Measurements from ENCODE around the gene CAPNS1.

Gene CAPNS1

GRCh38 chr19:36139473-36140303, at the start of gene CAPNS1:
Gene CAPNS1, plus strand, starts transcription at chr19:36140066. Its CDS starts 946 bp downstream, at chr19:36141012.
- peak; percentile 94 to 96 for DNase-seq

GRCh38 chr19:36090910-36091695, 48.8 kb upstream of the CAPNS1 start:
- no peak for DNase-seq

- no peak for DNase-seq
These were observed 47.3 kb upstream of the CAPNS1 start for GRCh38 chr19:36092566-36092965.

- no peak for DNase-seq
These were observed 46.7 kb upstream of the CAPNS1 start for GRCh38 chr19:36093146-36093662.

- no peak for DNase-seq
These were observed 46.2 kb upstream of the CAPNS1 start for GRCh38 chr19:36093687-36094086.

- DNase-seq, result no peak
These were observed 42.8 kb upstream of the CAPNS1 start for GRCh38 chr19:36097036-36097435.

GRCh38 chr19:36099166-36099785, 40.6 kb upstream of the CAPNS1 start:
- no peak for DNase-seq

- peak in 1 of 2 donors; percentile 16 for DNase-seq
These were observed 39.4 kb upstream of the CAPNS1 start for GRCh38 chr19:36100476-36100875.

GRCh38 chr19:36101550-36102327, 38.1 kb upstream of the CAPNS1 start:
- no peak for DNase-seq

GRCh38 chr19:36103040-36103626, 36.7 kb upstream of the CAPNS1 start:
- DNase-seq, result no peak

GRCh38 chr19:36103842-36104552, 35.9 kb upstream of the CAPNS1 start:
- no peak for DNase-seq

- DNase-seq, result no peak
These were observed 33.4 kb upstream of the CAPNS1 start for GRCh38 chr19:36106441-36106840.

- no peak for DNase-seq
These were observed 32.9 kb upstream of the CAPNS1 start for GRCh38 chr19:36106991-36107390.

GRCh38 chr19:36108684-36109083, 31.2 kb upstream of the CAPNS1 start:
- DNase-seq, result no peak

GRCh38 chr19:36110487-36111199, 29.2 kb upstream of the CAPNS1 start, which contains the start of gene OVOL3:
Gene OVOL3, plus strand, starts transcription at chr19:36111143. Its CDS starts 60 bp downstream, at chr19:36111203.
- DNase-seq, result no peak

GRCh38 chr19:36111200-36111539, 28.7 kb upstream of the CAPNS1 start:
- DNase-seq, result no peak

GRCh38 chr19:36112678-36113077, 27.2 kb upstream of the CAPNS1 start:
- no peak for DNase-seq

- no peak for DNase-seq
These were observed 26.4 kb upstream of the CAPNS1 start for GRCh38 chr19:36113425-36113824.

- no peak for DNase-seq
These were observed 25.8 kb upstream of the CAPNS1 start for GRCh38 chr19:36113894-36114720.
